Stimulated activated CD8-positive, alpha-beta memory T cell treated with anti-CD3 and anti-CD28 coated beads, Interleukin-15, amount 100 ng/mL, for 4 hours (primary cell): ENCODE data around the gene HIVEP2.

Experiments used
- DNase-seq, 2 donors: peaks; one replicate each; pipeline ENCODE4 v3.0.0-alpha.2; 2020; ENCODE audit warnings: low read depth in 2 of 2

The HIVEP2 gene

DNA sequence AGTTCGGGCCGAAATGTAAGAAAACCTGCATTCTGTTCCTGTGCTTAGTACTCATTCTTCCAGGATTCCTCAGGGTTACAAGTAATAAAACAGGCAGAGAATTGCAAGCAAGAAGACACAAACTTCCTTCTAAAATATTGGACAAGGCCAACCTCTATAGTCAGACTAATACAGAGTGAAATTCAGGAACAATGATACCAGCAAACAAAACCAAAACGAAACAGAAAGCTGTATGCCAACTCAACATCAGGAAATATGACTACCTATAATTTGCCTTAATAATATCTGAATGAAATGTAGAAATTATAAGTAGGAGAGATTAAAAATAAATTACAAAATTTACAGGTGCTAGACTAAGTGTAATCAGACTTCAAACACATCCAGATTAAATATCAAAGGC is 238.8 kb downstream of the HIVEP2 start:
- no peak for DNase-seq

DNA sequence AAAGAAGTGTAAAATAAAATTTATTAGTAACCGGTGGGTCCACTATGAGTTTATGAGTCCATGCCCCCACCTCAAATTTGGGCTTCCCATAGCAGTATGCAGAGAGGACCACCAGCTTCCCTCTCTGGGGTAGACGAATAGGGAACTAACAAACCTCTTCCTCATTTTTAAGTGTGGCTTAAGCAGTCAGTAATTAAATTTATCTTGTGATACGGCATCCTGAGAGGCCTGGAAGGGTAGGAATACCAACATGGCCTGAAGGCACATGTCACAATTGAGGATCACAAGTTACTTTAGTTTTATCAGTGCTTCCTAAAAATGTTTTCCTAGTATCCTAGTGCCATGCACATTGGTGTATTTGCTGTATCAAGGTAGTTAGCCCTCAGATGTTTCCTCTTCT is 239.9 kb downstream of the HIVEP2 start:
- DNase-seq, result no peak

DNA sequence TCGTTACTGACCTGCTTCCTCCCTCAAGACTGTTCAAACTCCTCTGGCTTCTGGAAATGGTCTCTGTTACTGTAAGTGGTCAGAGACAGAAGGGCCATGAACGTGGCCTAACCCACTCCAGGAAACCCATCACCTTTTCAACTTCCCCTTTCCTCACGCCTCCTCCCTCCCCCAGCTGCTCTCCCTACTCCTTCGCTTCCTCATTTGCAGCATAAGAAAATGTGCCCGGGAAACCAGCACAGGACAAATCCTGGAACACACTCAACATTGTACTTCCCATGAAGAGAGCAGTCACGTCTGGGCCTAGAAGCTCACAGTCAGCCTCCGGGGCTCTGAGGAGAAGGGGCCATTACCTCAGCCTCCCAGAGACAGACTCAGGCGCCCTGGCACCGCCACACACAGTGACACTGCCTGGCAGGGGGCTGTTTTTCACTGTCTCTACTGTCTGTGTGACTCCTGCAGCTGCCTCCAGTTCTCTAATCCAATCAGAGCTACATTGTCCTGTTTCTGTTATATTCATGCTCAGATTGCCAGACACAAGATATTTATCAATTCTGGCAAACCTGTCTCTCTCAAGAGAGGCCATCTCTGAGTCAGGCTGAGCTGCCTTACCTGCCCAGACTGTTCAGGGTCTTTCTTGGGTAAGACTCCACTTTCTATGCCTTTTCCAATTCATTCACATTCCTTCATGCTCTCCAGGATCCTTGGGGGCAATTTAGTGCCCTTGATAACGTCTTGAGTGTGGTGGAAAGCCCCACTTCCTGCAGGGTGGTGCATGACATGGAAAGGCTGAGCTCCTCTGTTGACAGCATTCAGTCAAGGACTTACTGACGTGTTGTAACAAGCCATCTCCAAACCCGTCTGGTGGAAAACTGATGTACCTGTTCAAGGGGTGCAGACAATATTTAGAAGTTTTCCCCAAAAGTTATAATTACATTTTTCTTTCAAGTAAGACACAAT is 242.2 kb downstream of the HIVEP2 start:
- DNase-seq, result no peak
